Stomach (tissue), 9 donors: ENCODE measurements around the gene PAK2. TPM values are rescaled to one million over a fixed set of nuclear protein-coding genes. Genes with fewer than 3 reads are reported as not detected.

Experiments
- DNase-seq, 2 donors: peaks; one replicate each; pipeline versions ENCODE4 v3.0.0 to v3.0.0-alpha.2; 2013 to 2019
- H3K27ac ChIP-seq, 5 donors: fragments of 200-600 bp in 4 of 5; sonication (generic) in 4 of 5; one replicate each; pipeline ENCODE4 v1.5.1; 2013 to 2019; ENCODE audit warnings: mild to moderate bottlenecking in 1 of 5, moderate library complexity in 1 of 5
- H3K27me3 ChIP-seq, 3 donors: fragments of 200-600 bp; sonication (generic); one replicate each; pipeline ENCODE4 v1.5.1; 2017 to 2019; ENCODE audit warnings: mixed run types in 1 of 3
- H3K36me3 ChIP-seq, 4 donors: fragments of 200-600 bp; sonication (generic); 1 replicate in 3 of 4; 2 replicates in 1 of 4; pipeline ENCODE4 v1.5.1; 2016 to 2019
- H3K4me1 ChIP-seq, 4 donors: fragments of 200-600 bp; sonication (generic); one replicate each; pipeline ENCODE4 v1.5.1; 2016 to 2019
- H3K4me3 ChIP-seq, 4 donors: fragments of 200-600 bp; sonication (generic) in 3 of 4; one replicate each; pipeline ENCODE4 v1.5.1; 2016 to 2019; ENCODE audit warnings: mild to moderate bottlenecking in 1 of 4
- H3K9me3 ChIP-seq, 4 donors: fragments of 200-600 bp; sonication (generic); one replicate each; pipeline ENCODE4 v1.5.1; 2016 to 2019
- EP300 ChIP-seq: sonication (generic); formaldehyde crosslinking; IDR thresholded peaks from one replicate; pipeline ENCODE4 v1.6.1; 2017; ENCODE audit warnings: antibody characterized with exemption
- POLR2A ChIP-seq, 4 donors: fragments of 450-650 bp; IDR thresholded peaks; one replicate each; pipeline ENCODE4 v1.6.1; 2016; ENCODE audit warnings: antibody characterized with exemption in 4 of 4, control low read depth in 2 of 4, mild to moderate bottlenecking in 1 of 4, moderate library complexity in 1 of 4
- POLR2AphosphoS5 ChIP-seq, 3 donors: sonication (generic); formaldehyde crosslinking; IDR thresholded peaks; one replicate each; pipeline ENCODE4 v1.6.1; 2016; ENCODE audit warnings: antibody characterized with exemption in 3 of 3
- WGBS, 5 donors: extraction: QIAGEN DNeasy Blood & Tissue Kit in 3 of 5; methylation state at CpG; one replicate each; pipeline versions ENCODE4 v1.1.5 to v1.1.7; 2013 to 2018; 5-methylcytosine and 5-hydroxymethylcytosine counted together
- intact Hi-C: fragments of 100-400 bp; cut with DNase I; formaldehyde crosslinking; loops from one replicate; pipeline ENCODE4 v1.15.1; 2023; ENCODE audit warnings: low total_unique reads
- polyA plus RNA-seq, 3 donors: library from polyadenylated mRNA; stranded (reverse); fragments of 200-250 nt; gene quantifications; one replicate each; pipeline ENCODE4 v1.2.3, GENCODE V29; 2013
- total RNA-seq, 5 donors: library from RNA; depleted of rRNA; stranded (reverse); fragments of >200 nt; gene quantifications; one replicate each; pipeline versions ENCODE4 v1.1.0 to v1.2.3, GENCODE V29; 2014 to 2016
- TF ChIP-seq, protein P1 (sequence below), 7 experiments: fragments of 450-650 bp in 4 of 7; fragments of 200-600 bp in 3 of 7; sonication (generic) in 3 of 7; IDR thresholded peaks; one replicate each; pipeline ENCODE4 v1.5.1; 2016 to 2019; ENCODE audit warnings: antibody characterized with exemption in 7 of 7, control low read depth in 2 of 7, mild to moderate bottlenecking in 1 of 7
- donor health status: healthy with polysubstance abuse.
- donor health status: Bipolar disorder and iron deficiency.
- donor health status: healthy.

Gene PAK2
- total and polyA plus RNA-seq, 8 donors = 11.1 to 88.7 (median 22.0) TPM

DNA sequence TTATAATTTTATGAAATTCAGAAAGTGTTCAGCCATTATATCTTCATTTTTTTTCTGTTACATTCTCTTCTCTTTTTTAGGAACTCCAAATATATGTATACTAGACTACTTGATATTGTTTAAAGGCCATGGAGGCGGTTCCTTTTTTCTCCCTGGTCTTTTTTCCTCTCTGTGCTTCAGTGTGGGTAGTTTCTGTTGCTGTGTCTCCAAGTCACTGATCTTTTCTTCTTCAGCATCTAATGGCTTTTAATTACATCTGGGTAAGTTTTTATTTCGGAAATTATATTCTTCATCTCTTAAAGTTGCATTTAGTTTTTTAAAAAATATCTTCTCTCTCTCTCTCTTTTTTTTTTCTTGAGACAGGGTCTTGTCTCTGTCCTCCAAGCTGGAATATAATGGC lies 18.6 kb upstream of the PAK2 start:
- Histone ChIP-seq H3K27ac (no peak overlapping the region), H3K4me3 (no peak overlapping the region), H3K27me3 (no peaks in the 10 kb centered on the region), H3K4me1 (no peaks in the 10 kb centered on the region), H3K36me3 (peaks cover 0 to 19% (median 17%) of the 10 kb centered on the region in 4 donors), H3K9me3 (no peaks in the 10 kb centered on the region)
- TF ChIP-seq POLR2A (IDR thresholded peaks at IDR 0.05) (no peak), POLR2AphosphoS5 (IDR thresholded peaks at IDR 0.05) (no peak), EP300 (no peak)
- TF ChIP-seq, protein P1, sequence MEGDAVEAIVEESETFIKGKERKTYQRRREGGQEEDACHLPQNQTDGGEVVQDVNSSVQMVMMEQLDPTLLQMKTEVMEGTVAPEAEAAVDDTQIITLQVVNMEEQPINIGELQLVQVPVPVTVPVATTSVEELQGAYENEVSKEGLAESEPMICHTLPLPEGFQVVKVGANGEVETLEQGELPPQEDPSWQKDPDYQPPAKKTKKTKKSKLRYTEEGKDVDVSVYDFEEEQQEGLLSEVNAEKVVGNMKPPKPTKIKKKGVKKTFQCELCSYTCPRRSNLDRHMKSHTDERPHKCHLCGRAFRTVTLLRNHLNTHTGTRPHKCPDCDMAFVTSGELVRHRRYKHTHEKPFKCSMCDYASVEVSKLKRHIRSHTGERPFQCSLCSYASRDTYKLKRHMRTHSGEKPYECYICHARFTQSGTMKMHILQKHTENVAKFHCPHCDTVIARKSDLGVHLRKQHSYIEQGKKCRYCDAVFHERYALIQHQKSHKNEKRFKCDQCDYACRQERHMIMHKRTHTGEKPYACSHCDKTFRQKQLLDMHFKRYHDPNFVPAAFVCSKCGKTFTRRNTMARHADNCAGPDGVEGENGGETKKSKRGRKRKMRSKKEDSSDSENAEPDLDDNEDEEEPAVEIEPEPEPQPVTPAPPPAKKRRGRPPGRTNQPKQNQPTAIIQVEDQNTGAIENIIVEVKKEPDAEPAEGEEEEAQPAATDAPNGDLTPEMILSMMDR (IDR thresholded peaks at IDR 0.05) = no peak
- 53 to 100% (median 97%) methylated on average over 2 of the region's 2 CpGs for WGBS, 5 donors
- intact Hi-C loops = no loop called here
- DNase-seq = no peak

DNA sequence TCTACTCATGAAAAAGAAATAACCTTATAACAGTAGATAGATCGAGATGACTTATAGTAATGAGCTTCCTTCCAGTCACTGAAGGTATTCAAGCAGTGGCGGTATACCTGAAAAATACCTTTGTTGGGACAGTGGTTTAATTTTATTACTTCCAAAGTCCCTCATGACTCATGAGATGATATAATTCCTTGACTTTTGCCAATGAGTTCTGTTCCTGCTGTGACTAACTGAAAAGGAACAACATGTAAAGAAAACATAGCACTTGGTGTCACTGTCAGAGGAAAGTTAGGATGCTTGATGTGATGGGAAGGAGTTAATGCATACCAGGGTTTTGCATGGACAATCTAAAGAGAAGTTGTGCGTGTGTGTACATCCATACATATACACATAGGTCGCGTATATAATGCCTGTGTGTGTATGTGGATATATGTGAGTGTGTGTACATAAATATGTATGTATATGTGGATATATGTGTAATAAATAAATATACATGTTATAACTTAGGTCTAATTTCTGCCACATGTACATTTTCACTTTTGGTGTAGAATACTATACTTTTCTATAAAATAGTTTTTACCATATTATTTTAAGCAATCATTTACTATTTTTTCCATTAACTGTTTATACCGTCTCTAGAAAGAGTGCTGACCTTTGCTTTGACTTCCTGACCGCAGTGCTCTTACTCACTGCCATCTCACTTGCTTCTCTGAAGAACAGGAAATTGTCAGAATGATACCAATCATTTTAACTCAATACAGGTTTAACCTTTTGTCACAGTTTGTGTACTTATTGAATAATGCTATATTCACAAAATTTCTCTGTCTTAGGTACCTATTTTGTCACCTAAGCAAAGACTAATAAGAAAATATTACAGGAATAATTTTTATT lies 12.6 kb upstream of the PAK2 start:
- no peaks in the 10 kb centered on the region for H3K9me3 ChIP-seq
- H3K27me3 ChIP-seq = no peaks in the 10 kb centered on the region
- TF ChIP-seq EP300 (no peak), POLR2AphosphoS5 (IDR thresholded peaks at IDR 0.05) (no peak), POLR2A (IDR thresholded peaks at IDR 0.05) (no peak)
- TF ChIP-seq, protein P1 (IDR thresholded peaks at IDR 0.05) = no peak
- 69 to 88% (median 82%) methylated on average over 7 of the region's 7 CpGs for WGBS, 5 donors
- no peak for DNase-seq
- H3K36me3 ChIP-seq = peaks cover 0 to 45% (median 38%) of the 10 kb centered on the region in 4 donors
- intact Hi-C loops = no loop called here
- H3K27ac ChIP-seq = no peak overlapping the region
- H3K4me3 ChIP-seq = no peak overlapping the region
- no peaks in the 10 kb centered on the region for H3K4me1 ChIP-seq

DNA sequence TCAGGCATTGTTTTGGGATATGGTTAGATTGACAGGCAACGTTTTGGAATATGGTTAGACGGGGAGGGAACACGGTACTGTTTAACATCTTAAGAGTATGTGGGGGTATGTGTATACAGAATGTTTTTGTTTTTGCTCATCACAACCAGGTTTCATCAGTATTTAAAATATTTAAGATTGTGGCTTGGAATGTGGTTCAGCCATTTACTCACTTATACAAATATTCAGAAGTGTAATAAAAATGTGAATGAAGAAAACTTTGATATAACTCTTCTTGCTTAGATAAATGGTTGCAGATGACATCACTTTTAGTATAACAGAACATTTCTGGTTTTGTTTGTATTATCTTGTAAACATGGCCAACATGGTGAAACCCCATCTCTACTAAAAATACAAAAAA lies 3.9 kb upstream of the PAK2 start:
- no peak for TF ChIP-seq POLR2AphosphoS5 (IDR thresholded peaks at IDR 0.05)
- intact Hi-C loops = no loop called here
- no peak for DNase-seq
- Histone ChIP-seq H3K36me3 (peaks cover 0 to 23% (median 14%) of the 10 kb centered on the region in 4 donors), H3K27ac (no peak overlapping the region), H3K4me1 (peaks cover 0 to 6% (median 5%) of the 10 kb centered on the region in 4 donors), H3K9me3 (no peaks in the 10 kb centered on the region), H3K4me3 (no peak overlapping the region), H3K27me3 (no peaks in the 10 kb centered on the region)
- WGBS, 5 donors = 82 to 90% (median 88%) methylated on average over 3 of the region's 3 CpGs

DNA sequence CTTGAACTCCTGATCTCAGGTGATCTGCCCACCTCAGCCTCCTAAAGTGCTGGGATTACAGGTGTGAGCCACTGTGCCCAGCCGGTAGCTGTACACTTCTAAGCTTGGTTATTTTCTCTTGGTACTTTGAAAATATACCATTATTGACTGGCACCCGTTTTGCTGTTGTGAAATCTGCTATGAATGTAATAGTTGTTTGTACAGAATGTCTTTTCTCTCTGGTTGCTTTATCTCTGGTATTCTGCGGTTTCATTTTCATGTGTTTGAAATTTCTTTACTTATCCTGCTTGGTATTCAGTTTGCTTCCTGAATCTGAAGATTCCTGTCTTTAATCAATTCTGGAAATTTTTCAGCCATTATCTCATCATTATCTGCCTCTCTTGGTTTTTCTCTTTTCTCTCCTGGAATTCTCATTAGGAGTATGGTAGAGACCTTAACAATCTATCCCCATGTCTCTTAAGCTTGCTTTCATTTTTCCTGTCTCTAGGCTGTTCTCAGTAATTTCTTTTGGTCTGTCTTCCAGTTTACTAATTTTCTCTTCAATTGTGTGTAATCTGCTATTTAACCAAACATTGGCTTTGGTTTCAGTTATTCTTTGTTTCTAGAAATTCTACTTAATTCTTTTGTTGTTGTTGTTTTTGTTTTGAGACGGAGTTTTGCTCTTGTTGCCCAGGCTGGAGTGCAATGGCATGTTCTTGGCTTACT lies 2.8 kb upstream of the PAK2 start:
- peaks cover 0 to 12% (median 8%) of the 10 kb centered on the region in 4 donors for H3K36me3 ChIP-seq
- WGBS, 5 donors = 96 to 100% (median 98%) methylated on average over 4 of the region's 4 CpGs
- no peak overlapping the region for H3K4me3 ChIP-seq
- H3K4me1 ChIP-seq = peaks cover 6 to 17% (median 13%) of the 10 kb centered on the region in 4 donors
- no peak for DNase-seq
- intact Hi-C loops = no loop called here
- TF ChIP-seq EP300 (no peak), POLR2A (IDR thresholded peaks at IDR 0.05) (no peak), POLR2AphosphoS5 (IDR thresholded peaks at IDR 0.05) (no peak)
- TF ChIP-seq, protein P1 (IDR thresholded peaks at IDR 0.05) = no peak
- H3K27ac ChIP-seq = no peak overlapping the region
- H3K27me3 ChIP-seq = no peaks in the 10 kb centered on the region
- H3K9me3 ChIP-seq = no peaks in the 10 kb centered on the region
